IMR-90 (cell line): ENCODE measurements around the gene PTPN13. TPM values are rescaled to one million over a fixed set of nuclear protein-coding genes. Genes with fewer than 3 reads are reported as not detected.

Source experiments
- ATAC-seq: fragments of 200-7000 bp; cut with Tn5 transposase; 2 replicates; pipeline ENCODE4 v1.9.1; 2020; ENCODE audit warnings: low read depth, mild to moderate bottlenecking, moderate library complexity
- BruUV-seq: library from RNA; stranded (reverse); fragments of 400-500 nt; replicated peaks from 2 replicates; lab custom pipeline; 2021; lab: Mats Ljungman, UMichigan
- CTCF ChIA-PET: fragments of 300-600 bp; formaldehyde crosslinking; extraction: SDS; loops from one replicate; lab custom pipeline; 2021; ENCODE audit warnings: antibody characterized with exemption; lab: Yijun Ruan, JAX
- POLR2A ChIA-PET: fragments of 300-600 bp; sonication (Branson Sonifier 250); formaldehyde crosslinking; loops from one replicate; lab custom pipeline; 2022; ENCODE audit warnings: antibody characterized with exemption; ENCODE audit not compliant: unreplicated experiment; lab: Charles Lee
- DNase-seq: peaks from one replicate; pipeline ENCODE4 v3.0.0; 2013
- H2AFZ ChIP-seq: replicated peaks from 2 replicates; pipeline ENCODE3; 2013; ENCODE audit warnings: low read length, mild to moderate bottlenecking; ENCODE audit not compliant: poor library complexity
- H2AK5ac ChIP-seq: 2 replicates; pipeline ENCODE4 v1.6.1; 2013; ENCODE audit warnings: low read depth, low read length, inconsistent platforms
- H2AK9ac ChIP-seq: replicated peaks from 2 replicates; pipeline ENCODE3; 2013; ENCODE audit warnings: mild to moderate bottlenecking, low read depth, low read length, moderate library complexity; ENCODE audit not compliant: poor library complexity
- H2BK120ac ChIP-seq: 2 replicates; pipeline ENCODE4 v1.6.1; 2013; ENCODE audit warnings: low read depth, low read length, inconsistent platforms
- H2BK15ac ChIP-seq: 3 replicates; pipeline ENCODE4 v1.6.1; 2013; ENCODE audit warnings: low read depth, low read length, inconsistent platforms
- H2BK20ac ChIP-seq: 2 replicates; pipeline ENCODE4 v1.6.1; 2013; ENCODE audit warnings: low read depth, mild to moderate bottlenecking, inconsistent platforms, low read length, moderate library complexity
- H2BK5ac ChIP-seq: 2 replicates; pipeline ENCODE4 v1.6.1; 2013; ENCODE audit warnings: mild to moderate bottlenecking, low read depth, low read length, inconsistent platforms; ENCODE audit not compliant: poor library complexity, severe bottlenecking
- H3K14ac ChIP-seq: replicated peaks from 2 replicates; pipeline ENCODE4 v1.6.1; 2013; ENCODE audit warnings: low read depth, low read length, inconsistent platforms
- H3K18ac ChIP-seq: 2 replicates; pipeline ENCODE4 v1.6.1; 2013; ENCODE audit warnings: low read depth, low read length, control low read depth
- H3K23ac ChIP-seq: 2 replicates; pipeline ENCODE4 v1.6.1; 2013; ENCODE audit warnings: low read depth, low read length, inconsistent platforms
- H3K27ac ChIP-seq: 2 replicates; pipeline ENCODE4 v1.5.1; 2013; ENCODE audit warnings: mild to moderate bottlenecking, control low read depth, low read length; ENCODE audit not compliant: insufficient read depth
- H3K27me3 ChIP-seq: 2 replicates; pipeline ENCODE4 v1.6.1; 2013; ENCODE audit warnings: low read length; ENCODE audit not compliant: control insufficient read depth, insufficient read depth
- H3K36me3 ChIP-seq: 2 replicates; pipeline ENCODE4 v1.6.1; 2013; ENCODE audit warnings: low read length, mixed read lengths; ENCODE audit not compliant: control insufficient read depth, insufficient read depth
- H3K4ac ChIP-seq: 2 replicates; pipeline ENCODE4 v1.6.1; 2013; ENCODE audit warnings: low read depth, low read length, inconsistent platforms
- H3K4me1 ChIP-seq: 2 replicates; pipeline ENCODE4 v1.6.1; 2013; ENCODE audit warnings: low read length, mixed read lengths; ENCODE audit not compliant: control insufficient read depth, insufficient read depth
- H3K4me2 ChIP-seq: 2 replicates; pipeline ENCODE4 v1.6.1; 2013; ENCODE audit warnings: low read depth, mild to moderate bottlenecking, control low read depth, low read length, moderate library complexity
- H3K4me3 ChIP-seq: 2 replicates; pipeline ENCODE4 v1.5.1; 2013; ENCODE audit warnings: low read depth, mild to moderate bottlenecking, control low read depth, low read length, moderate library complexity; ENCODE audit not compliant: insufficient read depth
- H3K56ac ChIP-seq: 2 replicates; pipeline ENCODE4 v1.6.1; 2013; ENCODE audit warnings: low read length, inconsistent platforms; ENCODE audit not compliant: insufficient read depth; ENCODE audit errors: extremely low read depth
- H3K79me1 ChIP-seq, 2 experiments: 2 replicates each; pipeline ENCODE4 v1.6.1; 2013; ENCODE audit warnings: low read length in 2 of 2, inconsistent platforms in 1 of 2, low read depth in 1 of 2
- H3K9ac ChIP-seq: 2 replicates; pipeline ENCODE4 v1.6.1; 2013; ENCODE audit warnings: low read depth, low read length, control low read depth
- H3K9me1 ChIP-seq: 2 replicates; pipeline ENCODE4 v1.6.1; 2013; ENCODE audit warnings: low read length, inconsistent platforms; ENCODE audit not compliant: insufficient read depth
- H3K9me3 ChIP-seq: 2 replicates; pipeline ENCODE4 v1.6.1; 2013; ENCODE audit warnings: low read length; ENCODE audit not compliant: control insufficient read depth, insufficient read depth
- H4K20me1 ChIP-seq: 2 replicates; pipeline ENCODE4 v1.6.1; 2013; ENCODE audit warnings: low read length, inconsistent platforms; ENCODE audit not compliant: insufficient read depth
- H4K5ac ChIP-seq: 2 replicates; pipeline ENCODE4 v1.6.1; 2013; ENCODE audit warnings: mild to moderate bottlenecking, low read depth, low read length, control low read depth
- H4K8ac ChIP-seq, 2 experiments: 2 replicates each; pipeline ENCODE4 v1.6.1; 2013; ENCODE audit warnings: low read depth in 2 of 2, low read length in 2 of 2, control low read depth in 1 of 2, inconsistent platforms in 1 of 2
- H4K91ac ChIP-seq: 2 replicates; pipeline ENCODE4 v1.6.1; 2013; ENCODE audit warnings: low read depth, low read length, inconsistent platforms; ENCODE audit not compliant: insufficient read depth
- CEBPB ChIP-seq: IDR thresholded peaks from 2 replicates; pipeline ENCODE4 v1.6.1; 2012; ENCODE audit warnings: low read depth, low read length, improper control_type of control experiment
- CTCF ChIP-seq: conservative IDR thresholded peaks from 2 replicates; pipeline ENCODE4 v1.5.1; 2012; ENCODE audit warnings: mild to moderate bottlenecking, low read depth, low read length, improper control_type of control experiment
- MAZ ChIP-seq: IDR thresholded peaks from 2 replicates; pipeline ENCODE4 v1.6.1; 2012; ENCODE audit warnings: low read depth, mild to moderate bottlenecking, low read length, improper control_type of control experiment, moderate library complexity, borderline replicate concordance
- POLR2A ChIP-seq: IDR thresholded peaks from 2 replicates; pipeline ENCODE4 v1.6.1; 2012; ENCODE audit warnings: mild to moderate bottlenecking, low read depth, low read length
- RCOR1 ChIP-seq: IDR thresholded peaks from 2 replicates; pipeline ENCODE4 v1.6.1; 2012; ENCODE audit warnings: mild to moderate bottlenecking, low read length, improper control_type of control experiment; ENCODE audit not compliant: insufficient replicate concordance
- RFX5 ChIP-seq: IDR thresholded peaks from 2 replicates; pipeline ENCODE4 v1.8.0; 2012; ENCODE audit warnings: low read depth, mild to moderate bottlenecking, low read length, moderate library complexity
- SMC3 ChIP-seq: fragments of 150-350 bp; IDR thresholded peaks from 2 replicates; pipeline ENCODE4 v1.6.1; 2016; ENCODE audit warnings: low read depth, mild to moderate bottlenecking, antibody characterized with exemption, low read length, moderate library complexity
- WGBS, 2 experiments: methylation state at CpG; one replicate each; pipeline versions ENCODE4 v1.1.5 to v1.1.7; 2013; ENCODE audit warnings: missing lambda C conversion rate in 2 of 2; ENCODE audit not compliant: insufficient read length in 1 of 2; ENCODE audit errors: extremely low coverage in 2 of 2; 5-methylcytosine and 5-hydroxymethylcytosine counted together
- dilution Hi-C: fragments of 300-500 bp; cut with HindIII; formaldehyde crosslinking; loops from one replicate; pipeline ENCODE4 v1.14.3; 2018; ENCODE audit warnings: low sequenced_read_pairs; ENCODE audit not compliant: unreplicated experiment
- in situ Hi-C: fragments of 300-500 bp; cut with MboI; formaldehyde crosslinking; loops from 3 replicates; pipeline ENCODE4 v1.14.3; 2019; ENCODE audit warnings: low sequenced_read_pairs, inconsistent platforms, mixed read lengths
- intact Hi-C: fragments of 100-400 bp; cut with micrococcal nuclease; formaldehyde crosslinking; loops from 2 replicates; pipeline ENCODE4 v1.10.0; 2022
- polyA plus RNA-seq, 3 experiments: library from polyadenylated mRNA; depleted of rRNA; stranded (reverse); fragments of >200 nt; gene quantifications; 2 replicates each; pipeline ENCODE4 v1.2.3, GENCODE V29; 2012; ENCODE audit warnings: low replicate concordance in 1 of 3
- total RNA-seq: library from RNA; depleted of rRNA; stranded (reverse); fragments of >200 nt; gene quantifications from 2 replicates; pipeline ENCODE4 v1.2.3, GENCODE V29; 2012

Gene PTPN13
- total and polyA plus RNA-seq, 2 of the 4 experiments (the other 2 are of a cell fraction): 7.7 to 29.0 TPM

GRCh38 chr4:86657382-86657781 lies 63.3 kb downstream of the PTPN13 start:
- CTCF ChIA-PET: no interaction called here
- POLR2A ChIA-PET: no interaction called here

More at GRCh38 chr4:86657382-86657781, 63.3 kb downstream of the PTPN13 start:
- no peak overlapping the region for H4K8ac ChIP-seq
- no peak overlapping the region for H3K56ac ChIP-seq
- no peaks in the 10 kb centered on the region for H3K9me3 ChIP-seq
- TF ChIP-seq MAZ: no peak
- no peak for TF ChIP-seq CTCF
- TF ChIP-seq POLR2A: no peak
- TF ChIP-seq RCOR1: no peak
- TF ChIP-seq RFX5: no peak
- no peak for TF ChIP-seq SMC3
- no peak for TF ChIP-seq CEBPB
- no peak overlapping the region for H4K91ac ChIP-seq
- no peak overlapping the region for H3K27ac ChIP-seq
- no peaks in the 10 kb centered on the region; the same call in 1 of the 2 replicates for H4K20me1 ChIP-seq
- H3K4ac ChIP-seq: no peak overlapping the region
- H3K4me2 ChIP-seq: no peak overlapping the region
- no peak overlapping the region for H3K23ac ChIP-seq
- no peak overlapping the region for H2AK9ac ChIP-seq
- H3K18ac ChIP-seq: no peak overlapping the region
- H3K9ac ChIP-seq: no peak overlapping the region
- ATAC-seq (no peak), DNase-seq (no peak)
- no peak overlapping the region for H4K5ac ChIP-seq
- no peaks in the 10 kb centered on the region for H3K36me3 ChIP-seq
- no peak overlapping the region for H2BK15ac ChIP-seq
- no peak overlapping the region for H3K14ac ChIP-seq
- H3K4me1 ChIP-seq: no peaks in the 10 kb centered on the region
- dilution Hi-C loops (no loop called here), intact Hi-C loops (no loop called here), in situ Hi-C loops (no loop called here)
- no peak overlapping the region for H3K4me3 ChIP-seq
- H3K27me3 ChIP-seq: no peaks in the 10 kb centered on the region
- H3K9me1 ChIP-seq: no peaks in the 10 kb centered on the region
- H3K79me1 ChIP-seq: peaks cover 0 to 11% of the 10 kb centered on the region in 2 experiments; a peak in 1 of 4 replicates
- 100% methylated on average over 1 of the region's 1 CpG; no CpG with 5 or more reads in 1 of the 2 experiments for whole genome bisulfite sequencing, 2 experiments
- BruUV-seq: no TSS peak
- H2AFZ ChIP-seq: no peak overlapping the region
- H2BK120ac ChIP-seq: no peak overlapping the region
- no peak overlapping the region for H2BK5ac ChIP-seq
- no peak overlapping the region for H2BK20ac ChIP-seq
- H2AK5ac ChIP-seq: no peak overlapping the region
